GM12865 (cell line): ENCODE results near the gene KIFC3.
A peak's percentile ranks its signal among the peaks of the same experiment; 100 is the strongest.

Experiments used
- DNase-seq: peaks from one replicate; pipeline ENCODE4 v3.0.0; 2010; ENCODE audit warnings: low read depth
- H3K4me3 ChIP-seq: 2 replicates; pipeline ENCODE4 v1.5.1; 2011; ENCODE audit warnings: mild to moderate bottlenecking, low read depth, low read length, control low read depth
- CTCF ChIP-seq: IDR thresholded peaks from 2 replicates; pipeline ENCODE4 v1.5.1; 2011; ENCODE audit warnings: low read length, control low read depth, low read depth, inconsistent platforms; ENCODE audit not compliant: insufficient read depth; ENCODE audit errors: missing control alignments

Gene KIFC3

GRCh38 chr16:57807968-57808528 is 5.8 kb upstream of the KIFC3 start:
- TF ChIP-seq CTCF, result no peak
- peak; percentile 63 for DNase-seq
- no peak overlapping the region for H3K4me3 ChIP-seq

- H3K4me3 ChIP-seq, result no peak overlapping the region
- no peak for DNase-seq
- no peak for TF ChIP-seq CTCF
These were observed 5.1 kb upstream of the KIFC3 start for GRCh38 chr16:57807252-57807967.

GRCh38 chr16:57805176-57805575 is 2.9 kb upstream of the KIFC3 start:
- DNase-seq, result no peak
- no peak for TF ChIP-seq CTCF
- H3K4me3 ChIP-seq, result no peak overlapping the region

- no peak for DNase-seq
- H3K4me3 ChIP-seq, result no peak overlapping the region
- no peak for TF ChIP-seq CTCF
These were observed 2.0 kb upstream of the KIFC3 start for GRCh38 chr16:57804111-57804837.

- no peak for TF ChIP-seq CTCF
- no peak overlapping the region for H3K4me3 ChIP-seq
- DNase-seq, result no peak
These were observed 1.1 kb upstream of the KIFC3 start for GRCh38 chr16:57803134-57803990.

GRCh38 chr16:57801809-57802340 is 416 bp downstream of the KIFC3 start:
- H3K4me3 ChIP-seq, result no peak overlapping the region
- no peak for DNase-seq
- TF ChIP-seq CTCF, result no peak
